Retinal pigment epithelial cell (primary cell): ENCODE results near the gene AGBL4.
A peak's percentile ranks its signal among the peaks of the same experiment; 100 is the strongest.

Experiments used
- DNase-seq: peaks from one replicate; pipeline ENCODE4 v3.0.0-alpha.2; 2010; ENCODE audit warnings: low read depth
- H3K4me3 ChIP-seq: 2 replicates; pipeline ENCODE4 v1.5.1; 2011; ENCODE audit warnings: mild to moderate bottlenecking, low read length, control low read depth, moderate library complexity
- CTCF ChIP-seq: conservative IDR thresholded peaks from 2 replicates; pipeline ENCODE4 v1.5.1; 2011; ENCODE audit warnings: low read depth, low read length, control low read depth, inconsistent platforms

AGBL4 gene

GRCh38 chr1:48582408-48582807 lies 1441.3 kb downstream of the AGBL4 start:
- TF ChIP-seq CTCF, result no peak
- DNase-seq, result no peak
- H3K4me3 ChIP-seq, result no peak overlapping the region

GRCh38 chr1:48581270-48581669 lies 1442.5 kb downstream of the AGBL4 start:
- no peak overlapping the region for H3K4me3 ChIP-seq

GRCh38 chr1:48576565-48576964 lies 1447.2 kb downstream of the AGBL4 start:
- DNase-seq, result no peak
- TF ChIP-seq CTCF, result no peak
- no peak overlapping the region for H3K4me3 ChIP-seq

More at GRCh38 chr1:48581270-48581669, 1442.5 kb downstream of the AGBL4 start:
- no peak for TF ChIP-seq CTCF
- DNase-seq, result no peak

- DNase-seq, result peak; percentile 17
- H3K4me3 ChIP-seq, result no peak overlapping the region
- TF ChIP-seq CTCF, result peak; percentile 93
These were observed 1451.0 kb downstream of the AGBL4 start for GRCh38 chr1:48572646-48573258.

GRCh38 chr1:48572134-48572533 lies 1451.6 kb downstream of the AGBL4 start:
- no peak for DNase-seq
- TF ChIP-seq CTCF, result no peak

GRCh38 chr1:48571303-48571987 lies 1452.3 kb downstream of the AGBL4 start:
- no peak for TF ChIP-seq CTCF
- no peak overlapping the region for H3K4me3 ChIP-seq
- no peak for DNase-seq

More at GRCh38 chr1:48572134-48572533, 1451.6 kb downstream of the AGBL4 start:
- no peak overlapping the region for H3K4me3 ChIP-seq

GRCh38 chr1:48570568-48570967 lies 1453.2 kb downstream of the AGBL4 start:
- no peak overlapping the region for H3K4me3 ChIP-seq
- no peak for TF ChIP-seq CTCF

More at GRCh38 chr1:48570568-48570967, 1453.2 kb downstream of the AGBL4 start:
- no peak for DNase-seq
